ENCODE results near the gene ASGR1. TPM values are rescaled to one million over a fixed set of nuclear protein-coding genes. Genes with fewer than 3 reads are reported as not detected.
"Not testable (repeated sequence)": the region's sequence is repeated elsewhere in the genome, so short reads cannot be mapped to it uniquely, and the experiment has no call there.

Gene ASGR1
- total and polyA plus RNA-seq, 12 donors = 0.32 to 1.2 (median 0.58) TPM; not detected in 2

DNA sequence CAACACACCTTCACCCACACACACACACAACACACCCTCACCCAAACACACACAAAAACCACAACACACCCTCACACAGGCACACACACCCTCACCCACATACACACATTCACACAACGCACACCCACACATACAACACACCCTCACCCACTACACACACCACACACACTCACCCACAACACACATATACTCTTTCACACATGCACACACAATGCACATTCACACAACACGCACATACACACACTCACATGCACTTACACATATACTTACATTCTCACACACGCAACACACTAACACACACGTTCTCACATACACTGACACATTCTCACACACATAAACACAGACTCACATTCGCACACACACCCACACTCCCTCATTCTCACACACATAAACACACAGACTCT is 3.8 kb downstream of the ASGR1 start:
- H3K27me3 ChIP-seq = peaks cover 0 to 37% (median 24%) of the 10 kb centered on the region in 7 donors
- ATAC-seq = no peak
- TF ChIP-seq, protein P1, sequence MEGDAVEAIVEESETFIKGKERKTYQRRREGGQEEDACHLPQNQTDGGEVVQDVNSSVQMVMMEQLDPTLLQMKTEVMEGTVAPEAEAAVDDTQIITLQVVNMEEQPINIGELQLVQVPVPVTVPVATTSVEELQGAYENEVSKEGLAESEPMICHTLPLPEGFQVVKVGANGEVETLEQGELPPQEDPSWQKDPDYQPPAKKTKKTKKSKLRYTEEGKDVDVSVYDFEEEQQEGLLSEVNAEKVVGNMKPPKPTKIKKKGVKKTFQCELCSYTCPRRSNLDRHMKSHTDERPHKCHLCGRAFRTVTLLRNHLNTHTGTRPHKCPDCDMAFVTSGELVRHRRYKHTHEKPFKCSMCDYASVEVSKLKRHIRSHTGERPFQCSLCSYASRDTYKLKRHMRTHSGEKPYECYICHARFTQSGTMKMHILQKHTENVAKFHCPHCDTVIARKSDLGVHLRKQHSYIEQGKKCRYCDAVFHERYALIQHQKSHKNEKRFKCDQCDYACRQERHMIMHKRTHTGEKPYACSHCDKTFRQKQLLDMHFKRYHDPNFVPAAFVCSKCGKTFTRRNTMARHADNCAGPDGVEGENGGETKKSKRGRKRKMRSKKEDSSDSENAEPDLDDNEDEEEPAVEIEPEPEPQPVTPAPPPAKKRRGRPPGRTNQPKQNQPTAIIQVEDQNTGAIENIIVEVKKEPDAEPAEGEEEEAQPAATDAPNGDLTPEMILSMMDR (IDR thresholded peaks at IDR 0.05) = no peak

DNA sequence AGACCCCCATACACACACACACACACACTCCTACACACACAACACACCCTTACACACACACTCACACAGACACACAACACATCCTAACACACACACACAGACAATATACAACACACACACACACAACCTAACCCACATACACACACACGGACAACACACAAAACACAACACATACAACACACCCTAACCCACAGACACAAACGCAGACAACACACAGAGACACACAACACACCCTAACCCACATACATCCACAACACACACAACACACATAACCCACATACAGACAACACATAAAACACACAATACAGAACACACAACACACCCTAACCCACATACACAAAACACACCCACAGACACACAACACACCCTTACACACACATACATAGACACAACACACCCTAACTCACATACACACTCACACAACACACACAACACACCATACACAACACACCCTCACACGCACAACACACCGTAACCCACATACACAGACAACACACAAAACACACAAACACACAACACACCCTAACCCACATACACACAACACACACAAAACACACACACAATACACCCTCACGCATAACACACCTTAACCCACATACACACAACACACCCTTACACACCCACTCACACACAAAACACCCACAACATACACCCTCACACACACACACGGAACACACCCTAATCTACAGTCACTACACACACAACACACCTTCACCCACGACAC is 4.4 kb downstream of the ASGR1 start:
- Histone ChIP-seq H3K9me3 (peaks cover 0 to 16% (median 3%) of the 10 kb centered on the region in 11 donors), H3K27ac (peak overlapping the region in 1 of 10 donors; percentile 78), H3K4me1 (peaks cover 0 to 27% (median 16%) of the 10 kb centered on the region in 9 donors), H3K27me3 (peaks cover 0 to 37% (median 24%) of the 10 kb centered on the region in 7 donors), H3K36me3 (no peaks in the 10 kb centered on the region), H3K4me3 (peak overlapping the region in 1 of 10 donors; percentile 44)
- DNase-seq (no peak), ATAC-seq (no peak)
- WGBS, 2 donors = 74 to 85% methylated on average over 7 of the region's 7 CpGs
- intact Hi-C loops (cut with DNase I) = loop anchor here in 5 of 10 donors (5.0 to 10.0 kb wide), 3 partner anchors 37 to 260 kb away; no protein-coding TSS in a partner anchor
- TF ChIP-seq, protein P1 (IDR thresholded peaks at IDR 0.05) = no peak

More for the DNA sequence above, 3.8 kb downstream of the ASGR1 start:
- Histone ChIP-seq H3K27ac (no peak overlapping the region), H3K9me3 (peaks cover 0 to 10% (median 0%) of the 10 kb centered on the region in 11 donors), H3K4me1 (peaks cover 0 to 27% (median 16%) of the 10 kb centered on the region in 9 donors), H3K4me3 (no peak overlapping the region), H3K36me3 (no peaks in the 10 kb centered on the region)
- WGBS, 2 donors = 95 to 97% methylated on average over 5 of the region's 5 CpGs
- intact Hi-C loops (cut with DNase I) = loop anchor here in 5 of 10 donors (5.0 to 10.0 kb wide), 3 partner anchors 38 to 261 kb away; no protein-coding TSS in a partner anchor
- no peak for DNase-seq

DNA sequence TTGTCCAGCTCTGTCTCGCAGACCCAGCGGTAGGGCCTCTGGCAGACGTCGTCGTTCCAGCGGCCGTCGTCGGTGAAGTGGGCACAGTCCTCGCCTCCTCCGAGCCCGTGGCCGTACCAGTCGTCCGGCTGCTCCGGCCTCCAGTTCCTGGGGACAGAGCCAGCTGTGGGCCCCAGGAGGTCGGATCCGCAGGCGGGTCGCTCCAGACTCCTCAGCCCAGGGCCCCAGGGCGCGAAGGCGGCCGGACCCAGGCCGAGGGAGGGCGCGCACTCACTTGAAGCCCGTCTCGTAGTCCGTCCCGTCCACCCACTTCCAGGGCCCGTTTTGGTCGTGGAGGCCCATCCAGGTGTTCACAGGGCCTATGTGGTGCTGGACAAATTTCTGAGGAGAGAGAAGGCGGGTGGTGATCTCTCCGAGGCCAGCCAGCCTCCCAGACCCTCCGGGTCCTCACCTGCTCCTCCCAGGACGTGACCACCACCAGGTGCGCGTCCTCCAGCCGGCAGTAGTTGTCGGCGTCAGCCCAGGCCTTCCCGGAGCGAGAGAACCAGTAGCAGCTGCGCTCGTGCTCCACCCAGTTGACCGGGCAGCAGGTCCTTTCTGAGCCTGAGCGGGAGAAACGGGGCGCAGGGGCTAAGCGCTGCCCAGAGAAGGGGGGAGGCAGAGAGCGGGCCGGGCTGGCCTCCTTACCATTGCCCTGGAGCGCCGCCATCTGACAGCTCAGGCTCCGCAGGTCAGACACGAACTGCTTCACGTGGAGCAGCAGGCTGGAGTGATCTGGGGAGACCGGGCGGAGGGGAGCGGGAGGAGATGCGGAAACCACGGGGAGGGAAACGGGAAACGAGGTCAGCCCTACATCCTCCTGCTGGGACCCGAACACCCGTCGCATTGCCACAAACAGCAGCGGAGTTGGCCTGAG is 5.2 kb downstream of the ASGR1 start:
- WGBS, 2 donors = 43 to 51% methylated on average over 65 to 69 of the region's 69 CpGs
- Histone ChIP-seq H3K27me3 (peaks cover 0 to 35% (median 24%) of the 10 kb centered on the region in 7 donors), H3K4me3 (peak overlapping the region in 9 of 10 donors; percentile 2 to 44 (median 35)), H3K36me3 (no peaks in the 10 kb centered on the region), H3K4me1 (peaks cover 0 to 29% (median 16%) of the 10 kb centered on the region in 9 donors), H3K9me3 (peaks cover 0 to 19% (median 5%) of the 10 kb centered on the region in 11 donors), H3K27ac (peak overlapping the region in 2 of 10 donors; percentile 34 to 78)
- DNase-seq (peak; percentile 54 to 58), ATAC-seq (peak in 7 of 8 donors; percentile 38 to 57 (median 49))
- intact Hi-C loops (cut with DNase I) = loop anchor here in 1 of 10 donors (10.0 kb wide), 1 partner anchor 259 kb away; no protein-coding TSS in a partner anchor
- TF ChIP-seq, protein P1 (IDR thresholded peaks at IDR 0.05) = peak in 4 of 9 donors; percentile 27 to 45 (median 36)

DNA sequence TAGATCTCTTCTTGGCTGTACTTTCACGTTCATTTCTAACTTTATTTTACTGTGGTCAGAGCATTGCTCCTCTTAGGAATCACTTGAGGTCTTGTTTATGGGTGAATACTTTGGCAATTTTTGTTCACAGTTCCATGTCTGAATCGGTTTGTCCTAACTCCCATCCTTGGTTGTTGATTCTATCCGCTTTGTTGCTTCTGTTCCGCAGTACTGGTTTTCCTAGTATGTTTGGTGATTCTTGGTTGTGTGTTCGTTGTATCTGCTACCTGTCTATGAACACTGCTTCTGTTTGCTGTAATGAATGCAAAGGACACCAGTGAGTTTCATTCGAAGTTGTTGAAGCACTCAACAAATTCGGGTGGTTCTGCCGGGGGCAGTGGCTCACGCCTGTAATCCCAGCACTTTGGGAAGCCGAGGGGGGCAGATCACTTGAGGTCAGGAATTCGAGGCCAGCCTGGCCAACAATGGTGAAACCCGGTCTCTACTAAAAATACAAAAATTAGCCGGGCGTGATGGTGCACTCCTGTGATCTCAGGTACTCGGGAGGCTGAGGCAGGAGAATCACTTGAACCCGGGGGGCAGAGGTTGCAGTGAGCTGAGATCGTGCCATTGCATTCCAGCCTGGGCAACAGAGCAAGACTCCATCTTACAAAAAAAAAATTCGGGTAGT is 6.5 kb downstream of the ASGR1 start:
- H3K36me3 ChIP-seq, H3K4me3 ChIP-seq, ATAC-seq, DNase-seq: not testable (repeated sequence)
- Histone ChIP-seq H3K27me3 (peaks cover 0 to 23% (median 16%) of the 10 kb centered on the region in 7 donors), H3K4me1 (peaks cover 0 to 31% (median 11%) of the 10 kb centered on the region in 9 donors), H3K27ac (peak overlapping the region in 1 of 10 donors; percentile 75), H3K9me3 (peaks cover 0 to 22% (median 5%) of the 10 kb centered on the region in 11 donors)
- intact Hi-C loops (cut with DNase I) = loop anchor here in 1 of 10 donors (10.0 kb wide), 1 partner anchor 258 kb away; no protein-coding TSS in a partner anchor
- 93 to 95% methylated on average over 18 of the region's 18 CpGs for WGBS, 2 donors

DNA sequence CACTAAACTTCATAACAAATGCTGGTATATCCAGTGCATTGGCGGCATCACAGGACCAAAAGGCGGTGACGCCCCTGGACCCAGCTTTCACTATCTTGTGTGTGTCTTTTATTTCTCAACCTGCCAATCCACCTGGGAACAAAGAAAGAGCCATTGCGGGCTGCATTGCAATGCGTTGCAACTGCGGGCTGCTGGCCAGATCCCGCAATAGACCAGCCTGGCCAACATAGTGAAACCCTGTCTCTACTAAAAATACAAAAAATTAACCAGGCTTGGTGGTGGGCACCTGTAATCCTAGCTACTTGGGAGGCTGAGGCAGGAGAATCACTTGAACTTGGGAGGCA is 9.6 kb downstream of the ASGR1 start:
- H3K4me1 ChIP-seq = peaks cover 0 to 25% (median 5%) of the 10 kb centered on the region in 9 donors
- ATAC-seq; H3K27me3 ChIP-seq; intact Hi-C loops (cut with DNase I); H3K36me3 ChIP-seq; DNase-seq; H3K4me3 ChIP-seq: not testable (repeated sequence)
- 95 to 97% methylated on average over 7 of the region's 7 CpGs for WGBS, 2 donors
- H3K9me3 ChIP-seq = peaks cover 0 to 22% (median 5%) of the 10 kb centered on the region in 11 donors
- peak overlapping the region in 1 of 10 donors; percentile 75 for H3K27ac ChIP-seq

DNA sequence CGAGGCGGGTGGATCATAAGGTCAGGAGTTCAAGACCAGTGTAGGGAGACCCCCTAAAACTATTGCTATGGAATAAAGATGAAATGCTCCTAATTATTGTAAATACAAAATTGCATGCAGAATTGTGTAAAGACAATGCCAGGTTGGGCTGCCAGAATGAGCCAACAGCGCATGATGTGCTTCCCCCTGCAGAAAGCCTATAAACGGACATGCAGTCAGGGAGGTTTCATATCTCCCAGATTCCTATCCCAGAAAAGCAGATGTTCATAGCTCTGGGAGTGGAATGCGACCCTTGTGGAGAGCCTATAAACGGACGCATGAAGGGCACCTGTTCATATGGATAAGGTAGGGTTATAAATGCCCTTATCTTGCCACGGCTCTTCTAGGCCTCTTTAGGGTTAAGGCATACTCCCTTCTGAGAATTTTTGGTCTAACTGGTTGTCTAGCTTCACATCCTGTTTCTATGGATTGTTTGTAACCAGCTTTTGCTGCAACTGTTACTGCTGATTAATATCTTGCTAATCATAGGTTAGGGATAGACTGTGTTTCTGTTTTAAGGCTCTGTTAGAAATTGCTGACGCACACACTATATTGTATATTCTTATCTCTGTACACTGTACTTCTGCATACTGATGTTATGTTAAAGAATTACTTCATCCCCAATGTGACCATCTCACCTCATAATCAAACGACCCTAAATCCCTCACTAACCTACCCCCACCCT is 10.2 kb downstream of the ASGR1 start:
- H3K9me3 ChIP-seq = peaks cover 0 to 22% (median 5%) of the 10 kb centered on the region in 11 donors

More for the DNA sequence above, 10.2 kb downstream of the ASGR1 start:
- intact Hi-C loops (cut with DNase I); ATAC-seq; H3K36me3 ChIP-seq; DNase-seq; H3K4me3 ChIP-seq; H3K27me3 ChIP-seq: not testable (repeated sequence)
- Histone ChIP-seq H3K4me1 (peaks cover 0 to 24% (median 2%) of the 10 kb centered on the region in 9 donors), H3K27ac (peak overlapping the region in 1 of 10 donors; percentile 75)
- 89 to 91% methylated on average over 10 of the region's 10 CpGs for WGBS, 2 donors

Data from heart right ventricle (tissue), 16 donors.